WERI-Rb-1 (cell line): Measurements from ENCODE around the gene NEU4.

Experiments used
- DNase-seq: peaks from one replicate; pipeline ENCODE4 v3.0.0-alpha.2; 2020
- H3K27ac ChIP-seq: fragments of 250-450 bp; sonication (Bioruptor Pico); 2 replicates; pipeline ENCODE4 v1.5.1; 2020; ENCODE audit warnings: mild to moderate bottlenecking, moderate library complexity
- H3K27me3 ChIP-seq: fragments of 250-450 bp; sonication (Bioruptor Pico); 2 replicates; pipeline ENCODE4 v1.5.1; 2021; ENCODE audit warnings: mild to moderate bottlenecking, low read depth, moderate library complexity; ENCODE audit not compliant: insufficient read depth, severe bottlenecking
- H3K36me3 ChIP-seq: fragments of 250-450 bp; sonication (Bioruptor Pico); 2 replicates; pipeline ENCODE4 v1.5.1; 2020; ENCODE audit warnings: mild to moderate bottlenecking, moderate library complexity
- H3K4me3 ChIP-seq: 2 replicates; pipeline ENCODE4 v1.5.1; 2011; ENCODE audit warnings: low read depth, mild to moderate bottlenecking, control low read depth, low read length
- H3K9me3 ChIP-seq: fragments of 250-450 bp; sonication (Bioruptor Pico); 2 replicates; pipeline ENCODE4 v1.5.1; 2021; ENCODE audit warnings: mild to moderate bottlenecking, moderate library complexity; ENCODE audit not compliant: severe bottlenecking
- TF ChIP-seq, protein P1 (sequence below): IDR thresholded peaks from 2 replicates; pipeline ENCODE4 v1.5.1; 2011; ENCODE audit warnings: low read depth, mild to moderate bottlenecking, control low read depth, inconsistent platforms, low read length

Gene NEU4

DNA sequence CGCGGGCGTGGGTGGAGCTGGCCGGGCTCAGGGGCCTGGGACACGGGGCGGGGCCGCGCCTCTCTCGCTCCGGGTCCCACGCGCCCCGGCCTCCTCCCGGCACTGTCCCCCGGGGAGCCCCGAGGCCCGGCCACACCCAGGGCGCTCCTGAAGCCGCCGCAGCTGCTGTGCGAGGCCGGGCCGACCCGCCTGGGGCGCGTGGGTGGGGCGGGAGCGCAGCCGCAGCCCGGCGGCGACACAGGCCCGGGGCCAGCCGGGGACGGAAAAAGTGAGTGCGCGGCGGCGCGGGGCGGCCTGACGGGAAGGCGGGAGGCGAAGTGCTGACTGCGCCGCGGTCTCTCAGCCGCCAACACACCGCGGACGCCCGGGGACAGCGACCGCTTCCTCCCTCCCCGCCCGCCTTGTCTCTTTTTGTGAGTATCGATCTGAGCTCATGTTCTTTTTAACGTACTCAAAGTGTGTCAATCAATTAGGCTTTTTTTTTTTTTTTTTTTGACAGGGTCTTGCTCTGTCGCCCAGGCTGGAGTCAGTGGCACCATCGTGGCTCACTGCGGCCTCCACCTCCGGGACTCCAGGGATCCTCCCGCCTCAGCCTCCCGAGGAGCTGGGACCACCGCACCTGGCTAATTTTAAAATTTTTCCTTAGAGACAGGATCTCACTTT, 35.2 kb downstream of the NEU4 start:
- TF ChIP-seq, protein P1, sequence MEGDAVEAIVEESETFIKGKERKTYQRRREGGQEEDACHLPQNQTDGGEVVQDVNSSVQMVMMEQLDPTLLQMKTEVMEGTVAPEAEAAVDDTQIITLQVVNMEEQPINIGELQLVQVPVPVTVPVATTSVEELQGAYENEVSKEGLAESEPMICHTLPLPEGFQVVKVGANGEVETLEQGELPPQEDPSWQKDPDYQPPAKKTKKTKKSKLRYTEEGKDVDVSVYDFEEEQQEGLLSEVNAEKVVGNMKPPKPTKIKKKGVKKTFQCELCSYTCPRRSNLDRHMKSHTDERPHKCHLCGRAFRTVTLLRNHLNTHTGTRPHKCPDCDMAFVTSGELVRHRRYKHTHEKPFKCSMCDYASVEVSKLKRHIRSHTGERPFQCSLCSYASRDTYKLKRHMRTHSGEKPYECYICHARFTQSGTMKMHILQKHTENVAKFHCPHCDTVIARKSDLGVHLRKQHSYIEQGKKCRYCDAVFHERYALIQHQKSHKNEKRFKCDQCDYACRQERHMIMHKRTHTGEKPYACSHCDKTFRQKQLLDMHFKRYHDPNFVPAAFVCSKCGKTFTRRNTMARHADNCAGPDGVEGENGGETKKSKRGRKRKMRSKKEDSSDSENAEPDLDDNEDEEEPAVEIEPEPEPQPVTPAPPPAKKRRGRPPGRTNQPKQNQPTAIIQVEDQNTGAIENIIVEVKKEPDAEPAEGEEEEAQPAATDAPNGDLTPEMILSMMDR: no peak
- Histone ChIP-seq H3K27ac (no peak overlapping the region), H3K36me3 (no peaks in the 10 kb centered on the region), H3K27me3 (no peaks in the 10 kb centered on the region), H3K4me3 (no peak overlapping the region), H3K9me3 (no peaks in the 10 kb centered on the region)
- no peak for DNase-seq

GRCh38 chr2:241844831-241845578, 36.0 kb downstream of the NEU4 start:
- H3K27me3 ChIP-seq: no peaks in the 10 kb centered on the region
- H3K27ac ChIP-seq: no peak overlapping the region
- no peak overlapping the region for H3K4me3 ChIP-seq
- TF ChIP-seq, protein P1: no peak
- H3K9me3 ChIP-seq: no peaks in the 10 kb centered on the region
- no peak for DNase-seq
- H3K36me3 ChIP-seq: no peaks in the 10 kb centered on the region

GRCh38 chr2:241846406-241846805, 37.4 kb downstream of the NEU4 start:
- no peaks in the 10 kb centered on the region for H3K27me3 ChIP-seq
- DNase-seq: no peak
- H3K4me3 ChIP-seq: no peak overlapping the region
- H3K9me3 ChIP-seq: no peaks in the 10 kb centered on the region
- TF ChIP-seq, protein P1: no peak
- no peak overlapping the region for H3K27ac ChIP-seq
- H3K36me3 ChIP-seq: no peaks in the 10 kb centered on the region

DNA sequence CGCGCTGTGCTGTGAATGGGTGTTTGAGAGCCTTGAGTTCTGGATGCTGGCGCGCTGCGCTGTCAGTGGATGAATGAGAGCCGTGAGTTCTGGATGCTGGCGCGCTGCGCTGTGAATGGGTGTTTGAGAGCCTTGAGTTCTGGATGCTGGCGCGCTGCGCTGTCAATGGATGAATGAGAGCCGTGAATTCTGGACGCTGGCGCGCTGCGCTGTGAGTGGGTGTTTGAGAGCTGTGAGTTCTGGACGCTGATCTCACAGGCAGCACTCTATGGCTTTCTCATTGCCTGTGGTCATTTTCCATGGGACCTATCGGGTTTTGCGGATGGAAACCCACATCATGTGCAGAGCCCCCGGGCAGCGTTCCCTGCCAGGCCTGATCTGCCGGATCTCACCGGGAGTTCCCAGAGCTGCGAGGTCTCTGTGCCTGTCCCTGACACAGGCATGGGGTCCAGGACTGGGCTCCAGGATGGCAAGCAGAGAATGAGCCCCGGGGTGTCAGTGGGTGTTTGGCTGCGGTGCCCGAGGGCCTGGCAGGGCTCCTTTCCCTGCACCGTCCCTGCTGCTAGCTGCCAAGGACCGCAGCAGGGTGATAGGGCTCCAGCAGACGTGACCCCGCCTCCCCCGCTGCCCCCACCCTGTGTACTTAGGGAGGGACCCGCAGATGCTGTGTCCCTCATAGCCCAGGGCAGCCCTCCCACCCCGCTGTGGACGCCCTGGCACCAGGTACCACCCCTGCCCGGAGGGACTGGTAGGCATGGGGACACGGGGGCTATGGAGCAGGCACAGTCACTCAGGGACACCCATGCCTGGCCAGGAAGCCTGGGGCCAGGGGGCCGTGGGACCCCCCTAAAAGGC, 40.0 kb downstream of the NEU4 start:
- TF ChIP-seq, protein P1: no peak
- Histone ChIP-seq H3K27me3 (no peaks in the 10 kb centered on the region), H3K27ac (no peak overlapping the region), H3K36me3 (no peaks in the 10 kb centered on the region), H3K9me3 (no peaks in the 10 kb centered on the region), H3K4me3 (no peak overlapping the region)
- no peak for DNase-seq

DNA sequence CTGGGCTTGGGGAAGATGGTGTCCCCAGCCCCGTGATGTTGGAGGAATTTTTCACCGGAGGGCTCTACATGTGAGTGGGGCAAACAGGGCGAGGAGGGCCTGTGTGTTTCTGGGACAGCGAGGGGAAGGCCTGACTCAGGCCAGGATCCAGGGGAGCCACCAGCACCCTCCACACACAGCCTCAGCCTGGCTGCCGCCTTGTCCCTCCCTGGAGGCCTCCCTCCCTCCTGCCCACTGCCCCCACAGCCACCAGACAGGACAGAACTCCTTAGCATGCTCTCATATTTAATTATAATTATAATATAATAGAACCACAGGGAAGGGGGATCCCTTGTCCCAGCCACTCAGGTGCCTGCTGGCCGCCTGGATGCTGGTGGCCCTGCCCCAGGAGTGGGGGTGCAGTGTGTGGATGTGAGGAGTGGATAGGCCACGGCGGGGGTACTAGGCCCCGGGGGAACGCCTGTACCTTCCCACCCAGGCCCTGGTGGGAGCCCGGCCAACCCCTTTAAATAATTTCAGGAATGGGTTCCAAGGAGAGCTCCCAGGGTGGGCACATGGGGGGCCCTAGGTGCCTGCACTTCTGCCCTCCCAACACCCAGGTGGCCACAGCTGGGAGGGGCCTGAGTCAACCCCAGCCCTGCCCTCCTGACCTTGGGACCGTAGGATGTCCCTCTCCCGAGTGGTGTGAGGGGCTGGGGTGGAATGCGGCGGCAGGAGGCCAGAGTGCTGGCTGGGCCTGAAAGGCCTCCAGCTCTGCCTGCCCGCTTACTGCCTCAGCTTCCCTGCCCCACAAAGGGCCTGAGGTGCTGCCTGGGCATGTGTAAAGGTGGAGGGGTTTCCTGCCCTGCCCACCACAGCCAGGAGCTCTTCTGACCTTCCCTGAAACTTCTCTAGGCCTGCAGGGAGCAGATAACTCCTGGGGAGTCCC, 40.9 kb downstream of the NEU4 start:
- no peaks in the 10 kb centered on the region for H3K9me3 ChIP-seq
- no peak overlapping the region for H3K4me3 ChIP-seq
- TF ChIP-seq, protein P1: no peak
- H3K27me3 ChIP-seq: no peaks in the 10 kb centered on the region
- no peaks in the 10 kb centered on the region for H3K36me3 ChIP-seq
- DNase-seq: no peak
- H3K27ac ChIP-seq: no peak overlapping the region
